Esophagus muscularis mucosa (tissue), 4 donors: Measurements from ENCODE around the gene RNF144A. TPM values are rescaled to one million over a fixed set of nuclear protein-coding genes. Genes with fewer than 3 reads are reported as not detected.

Source experiments
- DNase-seq: peaks from one replicate; pipeline ENCODE4 v3.0.0-alpha.2; 2017; ENCODE audit errors: extremely low spot score
- H3K27ac ChIP-seq, 4 donors: fragments of 200-600 bp; sonication (generic); replicated peaks in 1 of 4; 1 replicate in 3 of 4; 2 replicates in 1 of 4; pipeline ENCODE4 v1.5.1; 2016 to 2019; ENCODE audit warnings: mild to moderate bottlenecking in 1 of 4
- H3K27me3 ChIP-seq, 4 donors: fragments of 200-600 bp; sonication (generic); one replicate each; pipeline versions ENCODE4 v1.5.1 to v1.6.0; 2016 to 2019
- H3K36me3 ChIP-seq, 4 donors: fragments of 200-600 bp; sonication (generic); one replicate each; pipeline ENCODE4 v1.5.1; 2016 to 2019
- H3K4me1 ChIP-seq, 4 donors: fragments of 200-600 bp; sonication (generic); one replicate each; pipeline ENCODE4 v1.5.1; 2016 to 2019
- H3K4me3 ChIP-seq, 4 donors: fragments of 200-600 bp; sonication (generic); 1 replicate in 2 of 4; 2 replicates in 2 of 4; pipeline ENCODE4 v1.5.1; 2016 to 2019; ENCODE audit warnings: mild to moderate bottlenecking in 4 of 4, moderate library complexity in 1 of 4
- H3K9me3 ChIP-seq, 4 donors: fragments of 200-600 bp; sonication (generic); 1 replicate in 3 of 4; 2 replicates in 1 of 4; pipeline ENCODE4 v1.5.1; 2016 to 2019
- CTCF ChIP-seq, 3 experiments: fragments of 200-600 bp in 2 of 3; fragments of 450-650 bp in 1 of 3; sonication (generic) in 2 of 3; IDR thresholded peaks; one replicate each; pipeline ENCODE4 v1.5.1; 2017 to 2019; ENCODE audit warnings: antibody characterized with exemption in 3 of 3, mild to moderate bottlenecking in 2 of 3, moderate library complexity in 1 of 3
- EP300 ChIP-seq: sonication (generic); formaldehyde crosslinking; IDR thresholded peaks from one replicate; pipeline ENCODE4 v1.6.1; 2017; ENCODE audit warnings: antibody characterized with exemption
- POLR2A ChIP-seq: fragments of 450-650 bp; IDR thresholded peaks from one replicate; pipeline ENCODE4 v1.6.1; 2017; ENCODE audit warnings: antibody characterized with exemption, moderate library complexity, mild to moderate bottlenecking, low read depth
- POLR2AphosphoS5 ChIP-seq, 2 donors: sonication (generic); formaldehyde crosslinking; IDR thresholded peaks; one replicate each; pipeline ENCODE4 v1.6.1; 2017; ENCODE audit warnings: antibody characterized with exemption in 2 of 2
- WGBS: methylation state at CpG from one replicate; pipeline ENCODE4 v1.1.5; 2018; 5-methylcytosine and 5-hydroxymethylcytosine counted together
- intact Hi-C: fragments of 100-400 bp; cut with DNase I; formaldehyde crosslinking; loops from one replicate; pipeline ENCODE4 v1.15.1; 2023
- total RNA-seq, 4 donors: library from RNA; depleted of rRNA; stranded (reverse); fragments of >200 nt; gene quantifications; one replicate each; pipeline versions ENCODE4 v1.1.0 to v1.2.1, GENCODE V29; 2016

The RNF144A gene
- total RNA-seq, 4 donors from 2014 or later, result 5.4 to 10.8 (median 8.8) TPM

- H3K27ac ChIP-seq, result peak overlapping the region in 3 of 4 donors; percentile 7 to 54 (median 22)
- TF ChIP-seq POLR2A, result no peak
- H3K9me3 ChIP-seq, result no peaks in the 10 kb centered on the region
- peaks cover 0 to 4% (median 0%) of the 10 kb centered on the region in 4 donors for H3K36me3 ChIP-seq
- H3K4me3 ChIP-seq, result no peak overlapping the region
- H3K27me3 ChIP-seq, result no peaks in the 10 kb centered on the region
- DNase-seq, result no peak
- H3K4me1 ChIP-seq, result peaks cover 12 to 30% (median 25%) of the 10 kb centered on the region in 4 donors
- 76% methylated on average over 4 of the region's 4 CpGs for WGBS
- intact Hi-C loops, result no loop called here
Observed at GRCh38 chr2:6992794-6993228, 75.6 kb downstream of the RNF144A start.

- no peak for TF ChIP-seq POLR2A
- Histone ChIP-seq H3K27me3 (no peaks in the 10 kb centered on the region), H3K9me3 (no peaks in the 10 kb centered on the region), H3K4me3 (no peak overlapping the region), H3K36me3 (peaks cover 0 to 4% (median 0%) of the 10 kb centered on the region in 4 donors), H3K4me1 (peaks cover 12 to 30% (median 25%) of the 10 kb centered on the region in 4 donors), H3K27ac (peak overlapping the region; percentile 7 to 54 (median 16))
- WGBS, result 68% methylated on average over 7 of the region's 7 CpGs
- intact Hi-C loops, result no loop called here
- DNase-seq, result no peak
Observed at GRCh38 chr2:6993229-6993640, 76.0 kb downstream of the RNF144A start.

- WGBS, result 68% methylated on average over 2 of the region's 2 CpGs
- no peak for TF ChIP-seq POLR2AphosphoS5 (IDR thresholded peaks at IDR 0.05)
- no peak for TF ChIP-seq CTCF (IDR thresholded peaks at IDR 0.05)
- TF ChIP-seq POLR2A, result no peak
- no peak for TF ChIP-seq EP300
- no peak for DNase-seq
- H3K27me3 ChIP-seq, result no peaks in the 10 kb centered on the region
- no peak overlapping the region for H3K4me3 ChIP-seq
- intact Hi-C loops, result no loop called here
- peak overlapping the region in 3 of 4 donors; percentile 10 to 54 (median 22) for H3K27ac ChIP-seq
- H3K9me3 ChIP-seq, result no peaks in the 10 kb centered on the region
- peaks cover 12 to 35% (median 25%) of the 10 kb centered on the region in 4 donors for H3K4me1 ChIP-seq
- peaks cover 0 to 4% (median 0%) of the 10 kb centered on the region in 4 donors for H3K36me3 ChIP-seq
Observed at GRCh38 chr2:6993936-6994335, 76.7 kb downstream of the RNF144A start.

GRCh38 chr2:6994536-6995128 lies 77.4 kb downstream of the RNF144A start:
- no peak overlapping the region for H3K27ac ChIP-seq
- no peaks in the 10 kb centered on the region for H3K9me3 ChIP-seq
- no peaks in the 10 kb centered on the region for H3K27me3 ChIP-seq
- DNase-seq, result no peak
- intact Hi-C loops, result no loop called here
- no peak for TF ChIP-seq POLR2AphosphoS5 (IDR thresholded peaks at IDR 0.05)
- no peak overlapping the region for H3K4me3 ChIP-seq
- WGBS, result 89% methylated on average over 12 of the region's 12 CpGs
- H3K36me3 ChIP-seq, result peaks cover 0 to 4% (median 0%) of the 10 kb centered on the region in 4 donors
- H3K4me1 ChIP-seq, result peaks cover 12 to 35% (median 25%) of the 10 kb centered on the region in 4 donors

GRCh38 chr2:6995391-6996097 lies 78.3 kb downstream of the RNF144A start:
- H3K27ac ChIP-seq, result no peak overlapping the region
- 94% methylated on average over 11 of the region's 11 CpGs for WGBS
- DNase-seq, result no peak

More at GRCh38 chr2:6995391-6996097, 78.3 kb downstream of the RNF144A start:
- peaks cover 0 to 4% (median 0%) of the 10 kb centered on the region in 4 donors for H3K36me3 ChIP-seq
- intact Hi-C loops, result no loop called here
- no peak for TF ChIP-seq EP300
- TF ChIP-seq CTCF (IDR thresholded peaks at IDR 0.05), result no peak
- TF ChIP-seq POLR2AphosphoS5 (IDR thresholded peaks at IDR 0.05), result no peak
- no peak for TF ChIP-seq POLR2A
- H3K4me3 ChIP-seq, result no peak overlapping the region
- no peaks in the 10 kb centered on the region for H3K9me3 ChIP-seq
- peaks cover 12 to 35% (median 25%) of the 10 kb centered on the region in 4 donors for H3K4me1 ChIP-seq
- H3K27me3 ChIP-seq, result no peaks in the 10 kb centered on the region
